Esophagus squamous epithelium (tissue), 4 donors: ENCODE measurements around the gene RFLNA.

Experiments used
- CTCF ChIP-seq, 6 experiments: fragments of 450-650 bp in 4 of 6; fragments of 200-600 bp in 2 of 6; sonication (generic) in 2 of 6; IDR thresholded peaks; one replicate each; pipeline ENCODE4 v1.5.1; 2016 to 2019; ENCODE audit warnings: antibody characterized with exemption in 6 of 6, mild to moderate bottlenecking in 4 of 6, moderate library complexity in 4 of 6
- POLR2A ChIP-seq, 4 donors: fragments of 450-650 bp; IDR thresholded peaks; one replicate each; pipeline ENCODE4 v1.6.1; 2017; ENCODE audit warnings: antibody characterized with exemption in 4 of 4, mild to moderate bottlenecking in 4 of 4, moderate library complexity in 3 of 4

GRCh38 chr12:124307556-124307825 is 12.6 kb downstream of the RFLNA start:
- TF ChIP-seq POLR2A (IDR thresholded peaks at IDR 0.05) (no peak), CTCF (IDR thresholded peaks at IDR 0.05) (no peak)
